H9 (cell line): Measurements from ENCODE around the gene SLC17A7. TPM values are rescaled to one million over a fixed set of nuclear protein-coding genes. Genes with fewer than 3 reads are reported as not detected.

Experiments used
- DNase-seq: peaks from one replicate; pipeline ENCODE4 v3.0.0-alpha.2; 2017
- H2AFZ ChIP-seq: one replicate; pipeline ENCODE4 v1.6.1; 2013; ENCODE audit warnings: mild to moderate bottlenecking, low read length, control low read depth, moderate library complexity
- H2AK5ac ChIP-seq: 2 replicates; pipeline ENCODE4 v1.6.1; 2013; ENCODE audit warnings: low read length, control low read depth, mixed read lengths; ENCODE audit not compliant: insufficient read length
- H2BK120ac ChIP-seq: one replicate; pipeline ENCODE4 v1.6.1; 2013; ENCODE audit warnings: low read depth, mild to moderate bottlenecking, low read length, control low read depth, inconsistent platforms; ENCODE audit not compliant: poor library complexity, severe bottlenecking
- H2BK12ac ChIP-seq: 2 replicates; pipeline ENCODE4 v1.6.1; 2013; ENCODE audit warnings: low read length, control low read depth, mixed read lengths, low read depth; ENCODE audit not compliant: insufficient read length
- H2BK15ac ChIP-seq: 2 replicates; pipeline ENCODE4 v1.6.1; 2013; ENCODE audit warnings: low read depth, low read length, control low read depth
- H2BK20ac ChIP-seq: one replicate; pipeline ENCODE4 v1.6.1; 2013; ENCODE audit warnings: low read depth, mild to moderate bottlenecking, low read length, control low read depth, inconsistent platforms; ENCODE audit not compliant: poor library complexity, severe bottlenecking
- H2BK5ac ChIP-seq: 2 replicates; pipeline ENCODE4 v1.6.1; 2013; ENCODE audit warnings: low read length, control low read depth, mixed read lengths; ENCODE audit not compliant: insufficient read length
- H3K14ac ChIP-seq: 2 replicates; pipeline ENCODE4 v1.6.1; 2013; ENCODE audit warnings: low read length, control low read depth; ENCODE audit not compliant: insufficient read depth
- H3K18ac ChIP-seq: 2 replicates; pipeline ENCODE4 v1.6.1; 2013; ENCODE audit warnings: low read depth, mild to moderate bottlenecking, mixed read lengths, low read length, control low read depth; ENCODE audit not compliant: insufficient read length
- H3K23ac ChIP-seq: 2 replicates; pipeline ENCODE4 v1.6.1; 2013; ENCODE audit warnings: low read length, control low read depth, mixed read lengths, low read depth; ENCODE audit not compliant: insufficient read length
- H3K23me2 ChIP-seq: 2 replicates; pipeline ENCODE4 v1.6.1; 2013; ENCODE audit warnings: low read depth, mild to moderate bottlenecking, mixed read lengths, low read length, control low read depth; ENCODE audit not compliant: insufficient read length, poor library complexity, severe bottlenecking
- H3K27ac ChIP-seq: 2 replicates; pipeline ENCODE4 v1.5.1; 2013; ENCODE audit warnings: low read length, control low read depth, mixed read lengths, low read depth; ENCODE audit not compliant: insufficient read length
- H3K27me3 ChIP-seq: 2 replicates; pipeline ENCODE4 v1.6.1; 2013; ENCODE audit warnings: low read length, control low read depth, inconsistent platforms; ENCODE audit not compliant: insufficient read depth
- H3K4ac ChIP-seq: 2 replicates; pipeline ENCODE4 v1.6.1; 2013; ENCODE audit warnings: low read depth, mild to moderate bottlenecking, control low read depth, inconsistent platforms, low read length, moderate library complexity
- H3K4me1 ChIP-seq: 2 replicates; pipeline ENCODE4 v1.6.1; 2013; ENCODE audit warnings: low read length, control low read depth, inconsistent platforms; ENCODE audit not compliant: insufficient read depth
- H3K4me2 ChIP-seq: 2 replicates; pipeline ENCODE4 v1.6.1; 2013; ENCODE audit warnings: low read length, control low read depth, mixed read lengths; ENCODE audit not compliant: insufficient read length, insufficient read depth
- H3K56ac ChIP-seq: 2 replicates; pipeline ENCODE4 v1.6.1; 2013; ENCODE audit warnings: low read depth, mild to moderate bottlenecking, mixed read lengths, low read length, control low read depth; ENCODE audit not compliant: insufficient read length
- H3K79me1 ChIP-seq: 2 replicates; pipeline ENCODE4 v1.6.1; 2013; ENCODE audit warnings: low read depth, mild to moderate bottlenecking, moderate library complexity, low read length, control low read depth, inconsistent platforms; ENCODE audit not compliant: insufficient read depth, poor library complexity, severe bottlenecking
- H3K79me2 ChIP-seq: 2 replicates; pipeline ENCODE4 v1.6.1; 2013; ENCODE audit warnings: low read length, control low read depth, inconsistent platforms; ENCODE audit not compliant: insufficient read depth
- H3K9ac ChIP-seq: 2 replicates; pipeline ENCODE4 v1.6.1; 2013; ENCODE audit warnings: low read length, control low read depth, mixed read lengths; ENCODE audit not compliant: insufficient read length; ENCODE audit errors: extremely low read depth
- H3K9me3 ChIP-seq: one replicate; pipeline ENCODE4 v1.6.1; 2013; ENCODE audit warnings: low read depth, low read length, inconsistent platforms; ENCODE audit not compliant: control insufficient read depth
- H3T11ph ChIP-seq: one replicate; pipeline ENCODE4 v1.6.1; 2013; ENCODE audit warnings: mild to moderate bottlenecking, low read length, control low read depth, inconsistent platforms
- H4K20me1 ChIP-seq: one replicate; pipeline ENCODE4 v1.6.1; 2013; ENCODE audit not compliant: control insufficient read depth, insufficient read length, insufficient read depth
- H4K5ac ChIP-seq: 2 replicates; pipeline ENCODE4 v1.6.1; 2013; ENCODE audit warnings: low read depth, mild to moderate bottlenecking, mixed read lengths, low read length, control low read depth; ENCODE audit not compliant: insufficient read length
- H4K8ac ChIP-seq: replicated peaks from 2 replicates; pipeline ENCODE4 v1.6.1; 2013; ENCODE audit warnings: low read length, control low read depth, mixed read lengths, low read depth; ENCODE audit not compliant: insufficient read length
- H4K91ac ChIP-seq: 2 replicates; pipeline ENCODE4 v1.6.1; 2013; ENCODE audit warnings: low read depth, mild to moderate bottlenecking, moderate library complexity, mixed read lengths, low read length, control low read depth; ENCODE audit not compliant: insufficient read length
- H3K27ac Mint-ChIP-seq, 3 experiments: 2 replicates in 2 of 3; 3 replicates in 1 of 3; pipeline ENCODE4 v1.8.0; 2020 to 2021; ENCODE audit warnings: mixed read lengths in 3 of 3, mild to moderate bottlenecking in 1 of 3, moderate library complexity in 1 of 3
- H3K27me3 Mint-ChIP-seq: 2 replicates; pipeline ENCODE4 v1.8.0; 2021; ENCODE audit warnings: low read depth, mild to moderate bottlenecking, moderate library complexity, mixed read lengths
- H3K36me3 Mint-ChIP-seq, 3 experiments: 2 replicates in 2 of 3; 3 replicates in 1 of 3; pipeline ENCODE4 v1.8.0; 2020 to 2021; ENCODE audit warnings: low read depth in 3 of 3, mixed read lengths in 3 of 3; ENCODE audit not compliant: insufficient read depth in 1 of 3
- H3K4me1 Mint-ChIP-seq, 2 experiments: 2 replicates each; pipeline ENCODE4 v1.8.0; 2020; ENCODE audit warnings: mixed read lengths in 2 of 2
- H3K4me3 Mint-ChIP-seq, 2 experiments: 2 replicates in 1 of 2; 3 replicates in 1 of 2; pipeline ENCODE4 v1.8.0; 2020 to 2021; ENCODE audit warnings: mild to moderate bottlenecking in 2 of 2, mixed read lengths in 2 of 2, moderate library complexity in 1 of 2
- H3K9me3 Mint-ChIP-seq, 2 experiments: 2 replicates in 1 of 2; 3 replicates in 1 of 2; pipeline ENCODE4 v1.8.0; 2020; ENCODE audit warnings: mild to moderate bottlenecking in 2 of 2, mixed read lengths in 2 of 2, moderate library complexity in 1 of 2
- CTCF ChIP-seq: fragments of 200-600 bp; sonication (generic); conservative IDR thresholded peaks from 3 replicates; pipeline ENCODE4 v1.8.0; 2021; ENCODE audit warnings: antibody characterized with exemption, mild to moderate bottlenecking
- WGBS: extraction: QIAGEN DNeasy Blood & Tissue Kit; methylation state at CpG from one replicate; pipeline ENCODE4 v1.1.7; 2013; ENCODE audit warnings: missing lambda C conversion rate, low lambda C conversion rate, mixed read lengths; ENCODE audit not compliant: insufficient read length; ENCODE audit errors: extremely low coverage; 5-methylcytosine and 5-hydroxymethylcytosine counted together
- total RNA-seq: library from RNA; stranded (reverse); gene quantifications from 2 replicates; pipeline ENCODE4 v1.2.1, GENCODE V29; 2021

SLC17A7 gene
- total RNA-seq, 1 experiment from 2014 or later, result 1.3 TPM

GRCh38 chr19:49474542-49474924 lies 33.2 kb upstream of the SLC17A7 start:
- Histone ChIP-seq H3K27ac (no peak overlapping the region), H2BK20ac (no peak overlapping the region), H2AFZ (no peak overlapping the region), H3K79me2 (no peaks in the 10 kb centered on the region), H3K27me3 (no peaks in the 10 kb centered on the region; the same call in 1 of the 2 replicates), H4K20me1 (no peaks in the 10 kb centered on the region), H4K91ac (no peak overlapping the region), H3K18ac (no peak overlapping the region), H3K4me2 (peak overlapping the region; percentile 37), H3K4me1 (peaks cover 3% of the 10 kb centered on the region; the same call in 1 of the 2 replicates), H4K5ac (no peak overlapping the region), H2AK5ac (no peak overlapping the region), H3K9ac (no peak overlapping the region), H2BK5ac (no peak overlapping the region), H3K79me1 (no peaks in the 10 kb centered on the region), H2BK120ac (no peak overlapping the region), H2BK12ac (no peak overlapping the region), H3K23ac (no peak overlapping the region), H3K4ac (no peak overlapping the region), H3K14ac (no peak overlapping the region), H3K56ac (no peak overlapping the region), H3K23me2 (no peaks in the 10 kb centered on the region), H3K9me3 (no peaks in the 10 kb centered on the region), H2BK15ac (no peak overlapping the region), H4K8ac (no peak overlapping the region), H3T11ph (no peak overlapping the region)
- peak overlapping the region; percentile 34 to 54; a peak in 2 of 5 replicates for H3K4me3 Mint-ChIP-seq
- TF ChIP-seq CTCF, result no peak
- H3K36me3 Mint-ChIP-seq, result peaks cover 1 to 13% (median 11%) of the 10 kb centered on the region in 3 experiments; a peak in 3 of 7 replicates
- DNase-seq, result no peak
- no peak overlapping the region for H3K27ac Mint-ChIP-seq
- H3K9me3 Mint-ChIP-seq, result peaks cover 0 to 2% of the 10 kb centered on the region in 2 experiments; a peak in 1 of 5 replicates
- H3K27me3 Mint-ChIP-seq, result peaks cover 19% of the 10 kb centered on the region
- H3K4me1 Mint-ChIP-seq, result peaks cover 11 to 24% of the 10 kb centered on the region in 2 experiments
- no CpG with 5 or more reads among the region's 11 CpGs for WGBS
